H9 (cell line): Measurements from ENCODE around the gene DIP2A. TPM values are rescaled to one million over a fixed set of nuclear protein-coding genes. Genes with fewer than 3 reads are reported as not detected.

Experiments
- DNase-seq: peaks from one replicate; pipeline ENCODE4 v3.0.0-alpha.2; 2017
- H2AFZ ChIP-seq: one replicate; pipeline ENCODE4 v1.6.1; 2013; ENCODE audit warnings: mild to moderate bottlenecking, low read length, control low read depth, moderate library complexity
- H2AK5ac ChIP-seq: 2 replicates; pipeline ENCODE4 v1.6.1; 2013; ENCODE audit warnings: low read length, control low read depth, mixed read lengths; ENCODE audit not compliant: insufficient read length
- H2BK120ac ChIP-seq: one replicate; pipeline ENCODE4 v1.6.1; 2013; ENCODE audit warnings: low read depth, mild to moderate bottlenecking, low read length, control low read depth, inconsistent platforms; ENCODE audit not compliant: poor library complexity, severe bottlenecking
- H2BK12ac ChIP-seq: 2 replicates; pipeline ENCODE4 v1.6.1; 2013; ENCODE audit warnings: low read length, control low read depth, mixed read lengths, low read depth; ENCODE audit not compliant: insufficient read length
- H2BK15ac ChIP-seq: 2 replicates; pipeline ENCODE4 v1.6.1; 2013; ENCODE audit warnings: low read depth, low read length, control low read depth
- H2BK20ac ChIP-seq: one replicate; pipeline ENCODE4 v1.6.1; 2013; ENCODE audit warnings: low read depth, mild to moderate bottlenecking, low read length, control low read depth, inconsistent platforms; ENCODE audit not compliant: poor library complexity, severe bottlenecking
- H2BK5ac ChIP-seq: 2 replicates; pipeline ENCODE4 v1.6.1; 2013; ENCODE audit warnings: low read length, control low read depth, mixed read lengths; ENCODE audit not compliant: insufficient read length
- H3K14ac ChIP-seq: 2 replicates; pipeline ENCODE4 v1.6.1; 2013; ENCODE audit warnings: low read length, control low read depth; ENCODE audit not compliant: insufficient read depth
- H3K18ac ChIP-seq: 2 replicates; pipeline ENCODE4 v1.6.1; 2013; ENCODE audit warnings: low read depth, mild to moderate bottlenecking, mixed read lengths, low read length, control low read depth; ENCODE audit not compliant: insufficient read length
- H3K23ac ChIP-seq: 2 replicates; pipeline ENCODE4 v1.6.1; 2013; ENCODE audit warnings: low read length, control low read depth, mixed read lengths, low read depth; ENCODE audit not compliant: insufficient read length
- H3K23me2 ChIP-seq: 2 replicates; pipeline ENCODE4 v1.6.1; 2013; ENCODE audit warnings: low read depth, mild to moderate bottlenecking, mixed read lengths, low read length, control low read depth; ENCODE audit not compliant: insufficient read length, poor library complexity, severe bottlenecking
- H3K27ac ChIP-seq: 2 replicates; pipeline ENCODE4 v1.5.1; 2013; ENCODE audit warnings: low read length, control low read depth, mixed read lengths, low read depth; ENCODE audit not compliant: insufficient read length
- H3K27me3 ChIP-seq: 2 replicates; pipeline ENCODE4 v1.6.1; 2013; ENCODE audit warnings: low read length, control low read depth, inconsistent platforms; ENCODE audit not compliant: insufficient read depth
- H3K4ac ChIP-seq: 2 replicates; pipeline ENCODE4 v1.6.1; 2013; ENCODE audit warnings: low read depth, mild to moderate bottlenecking, control low read depth, inconsistent platforms, low read length, moderate library complexity
- H3K4me1 ChIP-seq: 2 replicates; pipeline ENCODE4 v1.6.1; 2013; ENCODE audit warnings: low read length, control low read depth, inconsistent platforms; ENCODE audit not compliant: insufficient read depth
- H3K4me2 ChIP-seq: 2 replicates; pipeline ENCODE4 v1.6.1; 2013; ENCODE audit warnings: low read length, control low read depth, mixed read lengths; ENCODE audit not compliant: insufficient read length, insufficient read depth
- H3K56ac ChIP-seq: 2 replicates; pipeline ENCODE4 v1.6.1; 2013; ENCODE audit warnings: low read depth, mild to moderate bottlenecking, mixed read lengths, low read length, control low read depth; ENCODE audit not compliant: insufficient read length
- H3K79me1 ChIP-seq: 2 replicates; pipeline ENCODE4 v1.6.1; 2013; ENCODE audit warnings: low read depth, mild to moderate bottlenecking, moderate library complexity, low read length, control low read depth, inconsistent platforms; ENCODE audit not compliant: insufficient read depth, poor library complexity, severe bottlenecking
- H3K79me2 ChIP-seq: 2 replicates; pipeline ENCODE4 v1.6.1; 2013; ENCODE audit warnings: low read length, control low read depth, inconsistent platforms; ENCODE audit not compliant: insufficient read depth
- H3K9ac ChIP-seq: 2 replicates; pipeline ENCODE4 v1.6.1; 2013; ENCODE audit warnings: low read length, control low read depth, mixed read lengths; ENCODE audit not compliant: insufficient read length; ENCODE audit errors: extremely low read depth
- H3K9me3 ChIP-seq: one replicate; pipeline ENCODE4 v1.6.1; 2013; ENCODE audit warnings: low read depth, low read length, inconsistent platforms; ENCODE audit not compliant: control insufficient read depth
- H3T11ph ChIP-seq: one replicate; pipeline ENCODE4 v1.6.1; 2013; ENCODE audit warnings: mild to moderate bottlenecking, low read length, control low read depth, inconsistent platforms
- H4K20me1 ChIP-seq: one replicate; pipeline ENCODE4 v1.6.1; 2013; ENCODE audit not compliant: control insufficient read depth, insufficient read length, insufficient read depth
- H4K5ac ChIP-seq: 2 replicates; pipeline ENCODE4 v1.6.1; 2013; ENCODE audit warnings: low read depth, mild to moderate bottlenecking, mixed read lengths, low read length, control low read depth; ENCODE audit not compliant: insufficient read length
- H4K8ac ChIP-seq: replicated peaks from 2 replicates; pipeline ENCODE4 v1.6.1; 2013; ENCODE audit warnings: low read length, control low read depth, mixed read lengths, low read depth; ENCODE audit not compliant: insufficient read length
- H4K91ac ChIP-seq: 2 replicates; pipeline ENCODE4 v1.6.1; 2013; ENCODE audit warnings: low read depth, mild to moderate bottlenecking, moderate library complexity, mixed read lengths, low read length, control low read depth; ENCODE audit not compliant: insufficient read length
- H3K27ac Mint-ChIP-seq, 3 experiments: 2 replicates in 2 of 3; 3 replicates in 1 of 3; pipeline ENCODE4 v1.8.0; 2020 to 2021; ENCODE audit warnings: mixed read lengths in 3 of 3, mild to moderate bottlenecking in 1 of 3, moderate library complexity in 1 of 3
- H3K27me3 Mint-ChIP-seq: 2 replicates; pipeline ENCODE4 v1.8.0; 2021; ENCODE audit warnings: low read depth, mild to moderate bottlenecking, moderate library complexity, mixed read lengths
- H3K36me3 Mint-ChIP-seq, 3 experiments: 2 replicates in 2 of 3; 3 replicates in 1 of 3; pipeline ENCODE4 v1.8.0; 2020 to 2021; ENCODE audit warnings: low read depth in 3 of 3, mixed read lengths in 3 of 3; ENCODE audit not compliant: insufficient read depth in 1 of 3
- H3K4me1 Mint-ChIP-seq, 2 experiments: 2 replicates each; pipeline ENCODE4 v1.8.0; 2020; ENCODE audit warnings: mixed read lengths in 2 of 2
- H3K4me3 Mint-ChIP-seq, 2 experiments: 2 replicates in 1 of 2; 3 replicates in 1 of 2; pipeline ENCODE4 v1.8.0; 2020 to 2021; ENCODE audit warnings: mild to moderate bottlenecking in 2 of 2, mixed read lengths in 2 of 2, moderate library complexity in 1 of 2
- H3K9me3 Mint-ChIP-seq, 2 experiments: 2 replicates in 1 of 2; 3 replicates in 1 of 2; pipeline ENCODE4 v1.8.0; 2020; ENCODE audit warnings: mild to moderate bottlenecking in 2 of 2, mixed read lengths in 2 of 2, moderate library complexity in 1 of 2
- CTCF ChIP-seq: fragments of 200-600 bp; sonication (generic); conservative IDR thresholded peaks from 3 replicates; pipeline ENCODE4 v1.8.0; 2021; ENCODE audit warnings: antibody characterized with exemption, mild to moderate bottlenecking
- WGBS: extraction: QIAGEN DNeasy Blood & Tissue Kit; methylation state at CpG from one replicate; pipeline ENCODE4 v1.1.7; 2013; ENCODE audit warnings: missing lambda C conversion rate, low lambda C conversion rate, mixed read lengths; ENCODE audit not compliant: insufficient read length; ENCODE audit errors: extremely low coverage; 5-methylcytosine and 5-hydroxymethylcytosine counted together
- total RNA-seq: library from RNA; stranded (reverse); gene quantifications from 2 replicates; pipeline ENCODE4 v1.2.1, GENCODE V29; 2021

The DIP2A gene
- total RNA-seq, 1 experiment from 2014 or later, result 25.2 TPM

GRCh38 chr21:46538262-46538661 lies 79.6 kb downstream of the DIP2A start:
- Histone ChIP-seq H3K23me2 (no peaks in the 10 kb centered on the region), H2BK15ac (no peak overlapping the region), H3K79me2 (no peaks in the 10 kb centered on the region), H3K4me2 (no peak overlapping the region), H3K9me3 (no peaks in the 10 kb centered on the region), H3K4ac (no peak overlapping the region), H2AFZ (no peak overlapping the region), H2AK5ac (no peak overlapping the region), H4K20me1 (no peaks in the 10 kb centered on the region), H4K5ac (no peak overlapping the region), H3K18ac (no peak overlapping the region), H4K8ac (no peak overlapping the region), H2BK12ac (no peak overlapping the region), H2BK20ac (no peak overlapping the region), H3K9ac (no peak overlapping the region), H3K14ac (no peak overlapping the region), H3K23ac (no peak overlapping the region), H4K91ac (no peak overlapping the region), H3K79me1 (no peaks in the 10 kb centered on the region), H3K27ac (no peak overlapping the region), H3K4me1 (no peaks in the 10 kb centered on the region), H2BK5ac (no peak overlapping the region), H2BK120ac (no peak overlapping the region), H3T11ph (no peak overlapping the region), H3K27me3 (no peaks in the 10 kb centered on the region), H3K56ac (no peak overlapping the region)
- no peaks in the 10 kb centered on the region for H3K9me3 Mint-ChIP-seq
- no peaks in the 10 kb centered on the region for H3K4me1 Mint-ChIP-seq
- H3K27ac Mint-ChIP-seq, result no peak overlapping the region; a peak in 1 of 7 replicates
- peaks cover 6 to 71% (median 56%) of the 10 kb centered on the region in 3 experiments; a peak in 6 of 7 replicates for H3K36me3 Mint-ChIP-seq
- no peak for TF ChIP-seq CTCF
- no CpG with 5 or more reads among the region's 16 CpGs for WGBS
- no peak for DNase-seq
- no peak overlapping the region for H3K4me3 Mint-ChIP-seq
- no peaks in the 10 kb centered on the region for H3K27me3 Mint-ChIP-seq
